Neural crest cell (in vitro differentiated cells): ENCODE results near the gene ARSK. TPM values are rescaled to one million over a fixed set of nuclear protein-coding genes. Genes with fewer than 3 reads are reported as not detected.

Experiments used
- DNase-seq: peaks from one replicate; pipeline ENCODE4 v3.0.0; 2021; ENCODE audit warnings: low read depth, mixed read lengths, low spot score
- H3K27ac Mint-ChIP-seq: one replicate; pipeline ENCODE4 v1.8.0; 2021; ENCODE audit warnings: mild to moderate bottlenecking, mixed read lengths; ENCODE audit not compliant: unreplicated experiment
- H3K27me3 Mint-ChIP-seq: 2 replicates; pipeline ENCODE4 v1.8.0; 2021; ENCODE audit warnings: low read depth, mild to moderate bottlenecking, mixed read lengths
- H3K36me3 Mint-ChIP-seq: 2 replicates; pipeline ENCODE4 v1.8.0; 2021; ENCODE audit warnings: low read depth, mild to moderate bottlenecking, mixed read lengths
- H3K4me1 Mint-ChIP-seq: 2 replicates; pipeline ENCODE4 v1.8.0; 2021; ENCODE audit warnings: mixed read lengths
- H3K4me3 Mint-ChIP-seq: one replicate; pipeline ENCODE4 v1.8.0; 2021; ENCODE audit warnings: mild to moderate bottlenecking, mixed read lengths
- H3K9me3 Mint-ChIP-seq: 2 replicates; pipeline ENCODE4 v1.8.0; 2021; ENCODE audit warnings: mixed read lengths
- CTCF ChIP-seq: fragments of 200-600 bp; sonication (generic); conservative IDR thresholded peaks from 2 replicates; pipeline ENCODE4 v1.5.0; 2021; ENCODE audit warnings: antibody characterized with exemption, mild to moderate bottlenecking
- total RNA-seq: library from RNA; stranded (reverse); gene quantifications from 2 replicates; pipeline ENCODE4 v1.2.1, GENCODE V29; 2021

Gene ARSK
- total RNA-seq, 1 donor from 2014 or later = 8.9 TPM

GRCh38 chr5:95530416-95530815 is 24.5 kb upstream of the ARSK start:
- H3K4me1 Mint-ChIP-seq = no peaks in the 10 kb centered on the region
- H3K36me3 Mint-ChIP-seq = peaks cover 14% of the 10 kb centered on the region
- no peak overlapping the region for H3K4me3 Mint-ChIP-seq
- no peak for DNase-seq
- H3K27me3 Mint-ChIP-seq = no peaks in the 10 kb centered on the region
- H3K27ac Mint-ChIP-seq = no peak overlapping the region
- TF ChIP-seq CTCF = no peak
- H3K9me3 Mint-ChIP-seq = no peaks in the 10 kb centered on the region

GRCh38 chr5:95531491-95531890 is 23.4 kb upstream of the ARSK start:
- Mint-ChIP-seq H3K4me1 (no peaks in the 10 kb centered on the region), H3K4me3 (no peak overlapping the region), H3K36me3 (peaks cover 15% of the 10 kb centered on the region), H3K27ac (no peak overlapping the region), H3K9me3 (no peaks in the 10 kb centered on the region), H3K27me3 (no peaks in the 10 kb centered on the region)
- no peak for DNase-seq
- no peak for TF ChIP-seq CTCF

GRCh38 chr5:95532415-95532814 is 22.5 kb upstream of the ARSK start:
- Mint-ChIP-seq H3K4me3 (no peak overlapping the region), H3K4me1 (no peaks in the 10 kb centered on the region), H3K27ac (no peak overlapping the region), H3K27me3 (no peaks in the 10 kb centered on the region), H3K36me3 (peaks cover 17% of the 10 kb centered on the region), H3K9me3 (no peaks in the 10 kb centered on the region)
- DNase-seq = no peak
- no peak for TF ChIP-seq CTCF

GRCh38 chr5:95533106-95533505 is 21.8 kb upstream of the ARSK start:
- no peak for DNase-seq
- Mint-ChIP-seq H3K4me1 (no peaks in the 10 kb centered on the region), H3K27ac (no peak overlapping the region), H3K36me3 (peaks cover 17% of the 10 kb centered on the region), H3K4me3 (no peak overlapping the region), H3K9me3 (no peaks in the 10 kb centered on the region), H3K27me3 (no peaks in the 10 kb centered on the region)
- TF ChIP-seq CTCF = no peak

- H3K27ac Mint-ChIP-seq = no peak overlapping the region
- no peaks in the 10 kb centered on the region for H3K9me3 Mint-ChIP-seq
- no peaks in the 10 kb centered on the region for H3K4me1 Mint-ChIP-seq
- H3K4me3 Mint-ChIP-seq = no peak overlapping the region
- H3K27me3 Mint-ChIP-seq = no peaks in the 10 kb centered on the region
- H3K36me3 Mint-ChIP-seq = peaks cover 17% of the 10 kb centered on the region
- TF ChIP-seq CTCF = no peak
- no peak for DNase-seq
Observed at GRCh38 chr5:95533761-95534160, 21.1 kb upstream of the ARSK start.

- Mint-ChIP-seq H3K4me1 (no peaks in the 10 kb centered on the region), H3K9me3 (no peaks in the 10 kb centered on the region), H3K27me3 (no peaks in the 10 kb centered on the region), H3K27ac (no peak overlapping the region), H3K36me3 (peaks cover 23% of the 10 kb centered on the region), H3K4me3 (no peak overlapping the region)
- TF ChIP-seq CTCF = no peak
- no peak for DNase-seq
Observed at GRCh38 chr5:95537501-95537900, 17.4 kb upstream of the ARSK start.
